ENCODE data around the gene ANK3. TPM values are rescaled to one million over a fixed set of nuclear protein-coding genes. Genes with fewer than 3 reads are reported as not detected.

Gene ANK3
- total RNA-seq, 4 donors from 2014 or later: 125 to 171 (median 149) TPM

DNA sequence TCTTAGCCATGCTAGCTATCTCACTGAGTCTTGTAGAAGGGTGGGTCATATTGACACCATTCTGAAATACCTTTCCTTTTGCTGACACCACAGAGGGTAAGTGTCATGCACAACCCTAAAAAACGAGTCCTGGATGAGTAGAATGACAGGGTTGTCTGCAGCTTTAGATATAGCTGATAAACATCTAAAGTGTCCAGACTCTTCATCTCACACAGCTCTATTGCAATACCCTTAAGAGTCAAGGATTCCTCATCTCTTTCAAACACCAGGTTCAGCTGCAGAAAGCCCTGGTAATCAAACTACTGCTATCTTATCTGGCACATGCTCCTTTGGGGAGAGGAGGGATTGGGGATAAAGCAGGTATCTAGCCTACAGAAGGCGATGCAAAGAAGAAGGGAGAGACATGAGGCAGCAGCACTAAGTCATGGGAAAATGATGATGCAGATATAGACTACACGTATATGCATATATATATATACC, 127.0 kb downstream of the ANK3 start:
- H3K36me3 ChIP-seq: no peaks in the 10 kb centered on the region
- no peak for ATAC-seq
- H3K27me3 ChIP-seq: no peaks in the 10 kb centered on the region
- H3K4me3 ChIP-seq: no peak overlapping the region
- H3K4me1 ChIP-seq: no peaks in the 10 kb centered on the region
- intact Hi-C loops (cut with DNase I; ENCODE audit: low total_unique reads): no loop called here
- DNase-seq: no peak
- H3K9me3 ChIP-seq: no peaks in the 10 kb centered on the region
- no peak for TF ChIP-seq POLR2A (IDR thresholded peaks at IDR 0.05)
- TF ChIP-seq, protein P1, sequence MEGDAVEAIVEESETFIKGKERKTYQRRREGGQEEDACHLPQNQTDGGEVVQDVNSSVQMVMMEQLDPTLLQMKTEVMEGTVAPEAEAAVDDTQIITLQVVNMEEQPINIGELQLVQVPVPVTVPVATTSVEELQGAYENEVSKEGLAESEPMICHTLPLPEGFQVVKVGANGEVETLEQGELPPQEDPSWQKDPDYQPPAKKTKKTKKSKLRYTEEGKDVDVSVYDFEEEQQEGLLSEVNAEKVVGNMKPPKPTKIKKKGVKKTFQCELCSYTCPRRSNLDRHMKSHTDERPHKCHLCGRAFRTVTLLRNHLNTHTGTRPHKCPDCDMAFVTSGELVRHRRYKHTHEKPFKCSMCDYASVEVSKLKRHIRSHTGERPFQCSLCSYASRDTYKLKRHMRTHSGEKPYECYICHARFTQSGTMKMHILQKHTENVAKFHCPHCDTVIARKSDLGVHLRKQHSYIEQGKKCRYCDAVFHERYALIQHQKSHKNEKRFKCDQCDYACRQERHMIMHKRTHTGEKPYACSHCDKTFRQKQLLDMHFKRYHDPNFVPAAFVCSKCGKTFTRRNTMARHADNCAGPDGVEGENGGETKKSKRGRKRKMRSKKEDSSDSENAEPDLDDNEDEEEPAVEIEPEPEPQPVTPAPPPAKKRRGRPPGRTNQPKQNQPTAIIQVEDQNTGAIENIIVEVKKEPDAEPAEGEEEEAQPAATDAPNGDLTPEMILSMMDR (IDR thresholded peaks at IDR 0.05 in 4 of 5, conservative IDR thresholded peaks at IDR 0.05 in 1 of 5): no peak
- H3K27ac ChIP-seq: no peak overlapping the region
- in situ Hi-C loops (cut with MboI; ENCODE audit: low sequenced_read_pairs in 4 of 4): no loop called here

DNA sequence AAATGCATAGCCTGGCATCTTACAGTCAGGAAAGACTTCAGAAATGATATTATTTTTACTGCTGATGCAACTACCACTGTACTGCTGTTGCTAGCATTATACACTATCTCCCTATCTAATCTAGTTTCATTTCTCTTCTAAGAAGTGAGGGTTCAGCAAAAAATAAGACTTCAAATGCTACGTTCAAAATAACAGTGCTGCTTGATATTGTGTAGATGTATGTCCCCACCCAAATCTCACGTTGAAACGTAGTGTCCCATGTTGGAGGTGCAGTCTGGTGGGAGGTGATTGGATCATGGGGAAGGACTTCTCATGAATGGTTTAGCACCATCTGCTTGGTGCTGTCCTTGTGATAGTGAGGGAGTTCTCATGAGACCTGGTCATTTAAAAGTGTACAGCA, 129.4 kb downstream of the ANK3 start:
- intact Hi-C loops (cut with DNase I; ENCODE audit: low total_unique reads): no loop called here
- DNase-seq: no peak
- H3K9me3 ChIP-seq: no peaks in the 10 kb centered on the region
- TF ChIP-seq, protein P1 (IDR thresholded peaks at IDR 0.05 in 4 of 5, conservative IDR thresholded peaks at IDR 0.05 in 1 of 5): no peak
- TF ChIP-seq POLR2A (IDR thresholded peaks at IDR 0.05): no peak
- ATAC-seq: no peak
- H3K36me3 ChIP-seq: no peaks in the 10 kb centered on the region
- in situ Hi-C loops (cut with MboI; ENCODE audit: low sequenced_read_pairs in 4 of 4): no loop called here
- H3K27ac ChIP-seq: no peak overlapping the region
- no peak overlapping the region for H3K4me3 ChIP-seq
- no peaks in the 10 kb centered on the region for H3K27me3 ChIP-seq
- H3K4me1 ChIP-seq: no peaks in the 10 kb centered on the region

GRCh38 chr10:60258429-60258797, 131.3 kb downstream of the ANK3 start:
- no peaks in the 10 kb centered on the region for H3K4me1 ChIP-seq
- H3K27me3 ChIP-seq: no peaks in the 10 kb centered on the region
- ATAC-seq (no peak), DNase-seq (no peak)
- in situ Hi-C loops (cut with MboI; ENCODE audit: low sequenced_read_pairs in 4 of 4): no loop called here
- no peaks in the 10 kb centered on the region for H3K36me3 ChIP-seq
- intact Hi-C loops (cut with DNase I; ENCODE audit: low total_unique reads): no loop called here
- no peak overlapping the region for H3K27ac ChIP-seq
- no peak for TF ChIP-seq POLR2A (IDR thresholded peaks at IDR 0.05)
- TF ChIP-seq, protein P1 (IDR thresholded peaks at IDR 0.05 in 4 of 5, conservative IDR thresholded peaks at IDR 0.05 in 1 of 5): no peak
- H3K9me3 ChIP-seq: no peaks in the 10 kb centered on the region
- no peak overlapping the region for H3K4me3 ChIP-seq

DNA sequence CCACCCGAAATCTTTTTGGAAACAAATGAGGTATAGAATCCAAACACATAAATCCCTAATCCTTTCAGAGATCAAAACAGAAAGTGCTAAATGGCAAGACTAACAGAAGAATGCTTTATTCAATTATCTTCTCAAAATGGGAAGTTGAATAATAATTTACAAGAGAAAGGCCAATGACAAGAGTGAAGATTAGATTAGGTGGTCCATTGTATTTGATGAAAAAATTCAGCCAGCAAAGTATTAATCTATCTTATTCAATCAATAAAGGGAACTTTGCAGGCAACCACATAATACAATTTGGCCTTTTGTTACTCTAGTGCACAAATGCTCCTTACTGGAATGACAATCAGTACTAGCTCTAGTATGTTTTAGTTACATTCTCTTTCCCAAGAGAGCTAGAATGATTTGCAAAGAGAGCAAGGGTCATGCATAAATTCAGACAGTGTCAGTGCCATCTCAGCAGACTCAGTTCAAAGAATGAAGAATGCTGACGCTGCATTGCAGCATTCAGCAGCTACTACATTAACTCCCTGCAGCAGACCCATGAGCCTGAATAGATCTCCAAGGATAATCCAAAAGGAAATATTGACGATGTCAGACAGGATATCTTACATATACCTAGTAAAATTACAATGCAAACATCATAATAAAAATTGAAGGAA, 131.8 kb downstream of the ANK3 start:
- no peak overlapping the region for H3K27ac ChIP-seq
- in situ Hi-C loops (cut with MboI; ENCODE audit: low sequenced_read_pairs in 4 of 4): no loop called here
- no peak overlapping the region for H3K4me3 ChIP-seq
- no peaks in the 10 kb centered on the region for H3K9me3 ChIP-seq
- TF ChIP-seq, protein P1 (IDR thresholded peaks at IDR 0.05 in 4 of 5, conservative IDR thresholded peaks at IDR 0.05 in 1 of 5): no peak
- no peak for TF ChIP-seq POLR2A (IDR thresholded peaks at IDR 0.05)
- H3K36me3 ChIP-seq: no peaks in the 10 kb centered on the region
- no peak for DNase-seq
- H3K27me3 ChIP-seq: no peaks in the 10 kb centered on the region
- intact Hi-C loops (cut with DNase I; ENCODE audit: low total_unique reads): no loop called here
- H3K4me1 ChIP-seq: no peaks in the 10 kb centered on the region
- no peak for ATAC-seq

- ATAC-seq (no peak), DNase-seq (no peak)
- Histone ChIP-seq H3K27me3 (no peaks in the 10 kb centered on the region), H3K4me3 (no peak overlapping the region), H3K9me3 (no peaks in the 10 kb centered on the region), H3K36me3 (no peaks in the 10 kb centered on the region), H3K27ac (no peak overlapping the region), H3K4me1 (no peaks in the 10 kb centered on the region)
- intact Hi-C loops (cut with DNase I; ENCODE audit: low total_unique reads) (no loop called here), in situ Hi-C loops (cut with MboI; ENCODE audit: low sequenced_read_pairs in 4 of 4) (no loop called here)
- TF ChIP-seq, protein P1 (IDR thresholded peaks at IDR 0.05 in 4 of 5, conservative IDR thresholded peaks at IDR 0.05 in 1 of 5): no peak
- no peak for TF ChIP-seq POLR2A (IDR thresholded peaks at IDR 0.05)
Observed at GRCh38 chr10:60254776-60255175, 134.9 kb downstream of the ANK3 start.
